A673 (cell line): Measurements from ENCODE around the gene UBE2E2. TPM values are rescaled to one million over a fixed set of nuclear protein-coding genes. Genes with fewer than 3 reads are reported as not detected.

Experiments
- BruUV-seq: library from RNA; stranded (reverse); fragments of 400-500 nt; replicated peaks from 2 replicates; lab custom pipeline; 2021; lab: Mats Ljungman, UMichigan
- CTCF ChIA-PET: fragments of 300-600 bp; sonication (Branson Sonifier 250); formaldehyde crosslinking; loops from one replicate; lab custom pipeline; 2022; ENCODE audit warnings: antibody characterized with exemption; lab: Charles Lee
- POLR2A ChIA-PET: fragments of 300-600 bp; sonication (Branson Sonifier 250); formaldehyde crosslinking; loops from one replicate; lab custom pipeline; 2022; ENCODE audit warnings: antibody characterized with exemption; ENCODE audit not compliant: low non-redundant PET; lab: Charles Lee
- DNase-seq: peaks from one replicate; pipeline ENCODE4 v3.0.0-alpha.2; 2015; ENCODE audit warnings: low spot score
- H3K27ac ChIP-seq: fragments of 200-600 bp; sonication (generic); 2 replicates; pipeline ENCODE4 v1.5.1; 2016; ENCODE audit warnings: mixed run types, low read depth, mild to moderate bottlenecking, mixed read lengths, antibody characterized with exemption, low read length; ENCODE audit not compliant: poor library complexity, severe bottlenecking
- H3K27me3 ChIP-seq: fragments of 200-600 bp; sonication (generic); replicated peaks from 2 replicates; pipeline ENCODE4 v1.6.1; 2017; ENCODE audit warnings: mixed run types, low read depth, mild to moderate bottlenecking, mixed read lengths, antibody characterized with exemption, low read length; ENCODE audit not compliant: insufficient read depth, poor library complexity
- H3K36me3 ChIP-seq: fragments of 200-600 bp; sonication (generic); 2 replicates; pipeline ENCODE4 v1.6.1; 2016; ENCODE audit warnings: mixed run types, mild to moderate bottlenecking, mixed read lengths, antibody characterized with exemption, low read length; ENCODE audit not compliant: insufficient read depth, poor library complexity, severe bottlenecking
- H3K4me1 ChIP-seq: fragments of 200-600 bp; sonication (generic); 2 replicates; pipeline ENCODE4 v1.6.1; 2017; ENCODE audit warnings: mixed run types, mild to moderate bottlenecking, mixed read lengths, antibody characterized with exemption, low read length; ENCODE audit not compliant: insufficient read depth, poor library complexity, severe bottlenecking
- H3K4me3 ChIP-seq: fragments of 200-600 bp; sonication (generic); 2 replicates; pipeline ENCODE4 v1.5.1; 2016; ENCODE audit warnings: low read depth, mixed run types, mild to moderate bottlenecking, mixed read lengths, low read length; ENCODE audit not compliant: poor library complexity, severe bottlenecking
- H3K9me3 ChIP-seq: fragments of 200-600 bp; sonication (generic); 2 replicates; pipeline ENCODE4 v1.6.1; 2016; ENCODE audit warnings: mixed run types, low read depth, mild to moderate bottlenecking, mixed read lengths, antibody characterized with exemption, low read length; ENCODE audit not compliant: poor library complexity, severe bottlenecking
- CTCF ChIP-seq: fragments of 300-800, 200-600 bp; sonication (generic); conservative IDR thresholded peaks from 2 replicates; pipeline ENCODE4 v1.5.1; 2017; ENCODE audit warnings: low read depth, mild to moderate bottlenecking, antibody characterized with exemption, low read length, moderate library complexity, mixed read lengths
- EZH2 ChIP-seq: fragments of 200-600 bp; sonication (generic); IDR thresholded peaks from 2 replicates; pipeline ENCODE4 v1.6.1; 2017; ENCODE audit warnings: borderline replicate concordance, low read depth, mild to moderate bottlenecking, mixed read lengths, antibody characterized with exemption, low read length; ENCODE audit not compliant: poor library complexity, severe bottlenecking
- intact Hi-C: fragments of 100-400 bp; cut with micrococcal nuclease; formaldehyde crosslinking; loops from one replicate; pipeline ENCODE4 v1.10.0; 2022; ENCODE audit not compliant: unreplicated experiment
- total RNA-seq: library from RNA; stranded (reverse); gene quantifications from 2 replicates; pipeline ENCODE4 v1.2.3, GENCODE V29; 2021

The UBE2E2 gene
- total RNA-seq, 1 experiment from 2014 or later: 2.0 TPM

GRCh38 chr3:23314981-23315762 lies 112.0 kb downstream of the UBE2E2 start:
- Histone ChIP-seq H3K27ac (no peak overlapping the region), H3K4me1 (no peaks in the 10 kb centered on the region), H3K9me3 (no peaks in the 10 kb centered on the region), H3K36me3 (no peaks in the 10 kb centered on the region), H3K4me3 (no peak overlapping the region), H3K27me3 (no peaks in the 10 kb centered on the region)
- CTCF ChIA-PET: no interaction called here
- intact Hi-C loops: no loop called here
- no peak for TF ChIP-seq CTCF
- no peak for TF ChIP-seq EZH2
- no peak for DNase-seq
- POLR2A ChIA-PET: no interaction called here
- BruUV-seq: no TSS peak

- POLR2A ChIA-PET: no interaction called here
- no peaks in the 10 kb centered on the region for H3K4me1 ChIP-seq
- TF ChIP-seq EZH2 (no peak), CTCF (no peak)
- H3K27me3 ChIP-seq: no peaks in the 10 kb centered on the region
- no peak overlapping the region for H3K4me3 ChIP-seq
- BruUV-seq: no TSS peak
- intact Hi-C loops: no loop called here
- no peaks in the 10 kb centered on the region for H3K9me3 ChIP-seq
- DNase-seq: no peak
- H3K27ac ChIP-seq: no peak overlapping the region
- no peaks in the 10 kb centered on the region for H3K36me3 ChIP-seq
- CTCF ChIA-PET: no interaction called here
Measured at GRCh38 chr3:23316924-23317323, 113.8 kb downstream of the UBE2E2 start.

GRCh38 chr3:23319366-23320312 lies 116.5 kb downstream of the UBE2E2 start:
- BruUV-seq: no TSS peak
- TF ChIP-seq CTCF (no peak), EZH2 (no peak)
- ChIA-PET POLR2A (no interaction called here), CTCF (no interaction called here)
- intact Hi-C loops: no loop called here
- DNase-seq: no peak
- Histone ChIP-seq H3K9me3 (no peaks in the 10 kb centered on the region), H3K4me3 (no peak overlapping the region), H3K4me1 (no peaks in the 10 kb centered on the region), H3K36me3 (no peaks in the 10 kb centered on the region), H3K27ac (no peak overlapping the region), H3K27me3 (no peaks in the 10 kb centered on the region)
